Endothelial cell of umbilical vein (primary cell): Measurements from ENCODE around the gene UPF1. TPM values are rescaled to one million over a fixed set of nuclear protein-coding genes. Genes with fewer than 3 reads are reported as not detected.

Experiments used
- BruUV-seq: library from RNA; stranded (reverse); fragments of 400-500 nt; replicated peaks from 2 replicates; lab custom pipeline; 2021; lab: Mats Ljungman, UMichigan
- CTCF ChIA-PET: fragments of 300-600, 350-600 bp; sonication (Branson Sonifier 250); formaldehyde crosslinking; loops from one replicate; lab custom pipeline; 2021; ENCODE audit warnings: antibody characterized with exemption, inconsistent platforms; lab: Charles Lee
- POLR2A ChIA-PET: fragments of 300-600, 350-600 bp; sonication (Branson Sonifier 250); formaldehyde crosslinking; loops from one replicate; lab custom pipeline; 2021; ENCODE audit warnings: antibody characterized with exemption, inconsistent platforms; lab: Charles Lee
- DNase-seq: peaks from one replicate; pipeline ENCODE4 v3.0.0-alpha.2; 2011; ENCODE audit warnings: low read depth, low spot score
- FAIRE-seq: peaks from 2 replicates; lab custom pipeline; 2011; peaks lifted over from hg19 to GRCh38; lab: Jason Lieb, UNC
- H2AFZ ChIP-seq: 2 replicates; pipeline ENCODE4 v1.6.0; 2012; ENCODE audit warnings: low read depth, low read length, control low read depth, inconsistent platforms
- H3K27ac ChIP-seq: 2 replicates; pipeline ENCODE4 v1.5.1; 2011; ENCODE audit warnings: low read depth, mild to moderate bottlenecking, control low read depth, low read length, moderate library complexity; ENCODE audit not compliant: insufficient read depth
- H3K27me3 ChIP-seq, 2 experiments: 2 replicates each; pipeline versions ENCODE4 v1.6.0 to v1.6.1; 2011; ENCODE audit warnings: low read length in 2 of 2, mixed read lengths in 1 of 2; ENCODE audit not compliant: control insufficient read depth in 2 of 2, insufficient read depth in 2 of 2
- H3K36me3 ChIP-seq, 2 experiments: 2 replicates in 1 of 2; 3 replicates in 1 of 2; pipeline ENCODE4 v1.5.1; 2011; ENCODE audit warnings: low read length in 2 of 2, mild to moderate bottlenecking in 1 of 2, moderate library complexity in 1 of 2; ENCODE audit not compliant: control insufficient read depth in 2 of 2, insufficient read depth in 2 of 2; ENCODE audit errors: extremely low read depth in 1 of 2
- H3K4me1 ChIP-seq: 3 replicates; pipeline ENCODE4 v1.5.1; 2011; ENCODE audit warnings: mild to moderate bottlenecking, low read length; ENCODE audit not compliant: control insufficient read depth, insufficient read depth; ENCODE audit errors: extremely low read depth
- H3K4me2 ChIP-seq: 2 replicates; pipeline ENCODE4 v1.6.1; 2011; ENCODE audit warnings: low read length, control low read depth, mixed read lengths; ENCODE audit not compliant: insufficient read depth
- H3K4me3 ChIP-seq, 3 experiments: fragments of 200-600 bp in 1 of 3; sonication (generic), shearing (Covaris generic) in 1 of 3; replicated peaks in 1 of 3; 2 replicates each; pipeline ENCODE4 v1.5.1; 2011 to 2016; ENCODE audit warnings: control low read depth in 3 of 3, low read length in 3 of 3, mild to moderate bottlenecking in 2 of 3, inconsistent platforms in 1 of 3, low read depth in 1 of 3, moderate library complexity in 1 of 3; ENCODE audit not compliant: insufficient read depth in 1 of 3
- H3K79me2 ChIP-seq: 2 replicates; pipeline ENCODE4 v1.6.0; 2012; ENCODE audit warnings: low read length, inconsistent platforms; ENCODE audit not compliant: control insufficient read depth, insufficient read depth
- H3K9ac ChIP-seq: replicated peaks from 2 replicates; pipeline ENCODE3; 2011; ENCODE audit warnings: low read length, control low read depth; ENCODE audit not compliant: insufficient read depth; ENCODE audit errors: extremely low read depth
- H3K9me1 ChIP-seq: replicated peaks from 3 replicates; pipeline ENCODE4 v1.6.0; 2011; ENCODE audit warnings: mild to moderate bottlenecking, low read length; ENCODE audit not compliant: control insufficient read depth, insufficient read depth; ENCODE audit errors: extremely low read depth
- H3K9me3 ChIP-seq: replicated peaks from 2 replicates; pipeline ENCODE4 v1.5.1; 2012; ENCODE audit warnings: low read length, inconsistent platforms; ENCODE audit not compliant: control insufficient read depth, insufficient read depth
- H4K20me1 ChIP-seq: replicated peaks from 2 replicates; pipeline ENCODE3; 2011; ENCODE audit warnings: mild to moderate bottlenecking, low read length; ENCODE audit not compliant: control insufficient read depth, insufficient read depth; ENCODE audit errors: extremely low read depth
- EZH2 ChIP-seq: IDR thresholded peaks from 2 replicates; pipeline ENCODE4 v1.6.1; 2012; ENCODE audit warnings: borderline replicate concordance, low read depth, mild to moderate bottlenecking, moderate library complexity, low read length, inconsistent platforms; ENCODE audit not compliant: severe bottlenecking
- FOS ChIP-seq: IDR thresholded peaks from 2 replicates; pipeline ENCODE4 v1.6.1; 2011; ENCODE audit warnings: mild to moderate bottlenecking, low read length, moderate library complexity, borderline replicate concordance; ENCODE audit not compliant: insufficient read depth
- GATA2 ChIP-seq: IDR thresholded peaks from 2 replicates; pipeline ENCODE4 v1.7.0; 2011; ENCODE audit warnings: low read depth, mild to moderate bottlenecking, moderate library complexity, mixed read lengths, low read length; ENCODE audit not compliant: insufficient read length, insufficient read depth
- JUN ChIP-seq: IDR thresholded peaks from 2 replicates; pipeline ENCODE4 v1.6.1; 2011; ENCODE audit warnings: borderline replicate concordance, low read depth; ENCODE audit not compliant: insufficient read length, insufficient read depth
- MYC ChIP-seq: IDR thresholded peaks from one replicate; pipeline ENCODE4 v1.6.1; 2011; ENCODE audit warnings: mild to moderate bottlenecking, low read depth, low read length
- POLR2A ChIP-seq: IDR thresholded peaks from 2 replicates; pipeline ENCODE4 v1.6.1; 2012; ENCODE audit warnings: low read depth, mild to moderate bottlenecking, control low read depth, low read length
- POLR2AphosphoS5 ChIP-seq: IDR thresholded peaks from 2 replicates; pipeline ENCODE4 v1.6.1; 2012; ENCODE audit warnings: low read depth, mild to moderate bottlenecking, control low read depth, low read length, moderate library complexity; ENCODE audit not compliant: insufficient read depth
- dilution Hi-C: fragments of 300-500 bp; cut with MboI; formaldehyde crosslinking; loops from one replicate; pipeline ENCODE4 v1.15.0; 2019; ENCODE audit warnings: low sequenced_read_pairs; ENCODE audit not compliant: extremely low pct_ligation_motif_present
- intact Hi-C: fragments of 100-400 bp; cut with micrococcal nuclease; formaldehyde crosslinking; loops from one replicate; pipeline ENCODE4 v1.10.0; 2022
- polyA plus RNA-seq, 4 experiments: library from polyadenylated mRNA; depleted of rRNA in 3 of 4; stranded (reverse) in 3 of 4; unstranded in 1 of 4; fragments of >200 nt; gene quantifications; 2 replicates each; pipeline versions ENCODE4 v1.2.1 to v1.2.3, GENCODE V29; 2011 to 2012; ENCODE audit warnings: missing spikeins in 1 of 4
- total RNA-seq: library from RNA; stranded (reverse); gene quantifications from 2 replicates; pipeline ENCODE4 v1.2.3, GENCODE V29; 2021
- TF ChIP-seq, protein P1 (sequence below), 2 donors: IDR thresholded peaks; 1 replicate in 1 of 2; 2 replicates in 1 of 2; pipeline ENCODE4 v1.5.1; 2011; ENCODE audit warnings: low read length in 2 of 2, mild to moderate bottlenecking in 2 of 2, moderate library complexity in 2 of 2, control low read depth in 1 of 2, inconsistent platforms in 1 of 2, low read depth in 1 of 2; ENCODE audit not compliant: insufficient read depth in 1 of 2; ENCODE audit errors: extremely low read depth in 1 of 2
- TF ChIP-seq, protein P2 (sequence below): IDR thresholded peaks from 2 replicates; pipeline ENCODE4 v1.6.1; 2011; ENCODE audit not compliant: insufficient read depth, insufficient read length

The UPF1 gene
- total and polyA plus RNA-seq, 2 donors (not counting 3 experiments of a cell fraction or from before 2014, with no cell fraction given) = 65.9 to 68.2 TPM

DNA sequence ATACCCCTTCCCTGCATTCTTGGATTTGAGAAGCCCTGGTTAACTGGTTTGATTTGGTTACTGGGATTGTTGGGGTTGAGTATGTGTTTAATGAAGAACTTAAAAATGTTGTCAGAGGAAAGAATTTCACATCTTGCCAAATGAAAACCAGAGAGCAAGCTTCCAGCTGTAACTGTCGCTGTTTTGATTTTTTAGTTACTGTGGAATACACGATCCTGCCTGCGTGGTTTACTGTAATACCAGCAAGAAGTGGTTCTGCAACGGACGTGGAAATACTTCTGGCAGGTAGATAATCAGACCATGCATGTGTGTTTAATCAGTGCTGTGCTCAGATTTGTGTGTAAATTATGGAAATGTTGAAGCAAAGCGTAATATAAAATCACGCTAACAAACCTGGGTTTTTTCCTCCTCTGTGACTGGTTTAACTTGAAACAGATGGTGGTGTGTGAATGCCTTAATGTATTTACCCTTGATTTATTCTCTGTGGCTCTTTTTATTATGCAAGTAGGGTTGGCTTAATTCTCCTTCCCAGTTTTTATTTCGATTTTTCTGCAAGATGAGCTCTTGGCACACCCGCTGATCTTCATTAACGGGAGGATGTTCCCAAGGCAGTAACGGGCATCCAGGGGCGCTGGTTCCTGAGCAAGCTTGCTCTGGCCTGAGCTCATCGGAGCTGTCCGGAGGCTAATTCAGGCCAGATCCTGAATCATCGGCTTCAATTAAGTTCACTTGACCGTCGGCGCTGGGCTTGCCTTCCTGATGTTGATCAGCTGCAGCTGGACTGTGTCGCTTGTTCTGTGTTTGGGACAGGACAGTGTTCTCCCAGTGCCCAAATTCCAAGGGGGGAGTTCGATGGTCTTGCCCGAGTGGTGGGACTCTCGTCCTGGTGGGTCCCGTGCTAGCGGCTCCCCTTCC is 16.0 kb downstream of the UPF1 start:
- H3K79me2 ChIP-seq = peaks cover 66% of the 10 kb centered on the region
- DNase-seq (no peak), FAIRE-seq (peak; percentile 55)
- peak overlapping the region; percentile 48 for H3K27ac ChIP-seq
- H2AFZ ChIP-seq = no peak overlapping the region
- ChIA-PET CTCF (interaction anchor here (0.6 to 6.2 kb wide), 57 partner anchors 9 to 408 kb away, joined by 3 to 79 read pairs (median 5); partner anchors contain the start of genes CERS1, REX1BD, UBA52 and UPF1), POLR2A (interaction anchor here (1.0 kb wide), 1 partner anchor 328 kb away, joined by 7 read pairs; no protein-coding TSS in a partner anchor)
- no TSS peak for BruUV-seq
- H3K27me3 ChIP-seq = no peaks in the 10 kb centered on the region
- no peaks in the 10 kb centered on the region for H3K9me1 ChIP-seq
- peaks cover 48% of the 10 kb centered on the region for H3K4me1 ChIP-seq
- no peak overlapping the region for H3K9ac ChIP-seq
- H4K20me1 ChIP-seq = no peaks in the 10 kb centered on the region
- TF ChIP-seq, protein P1, sequence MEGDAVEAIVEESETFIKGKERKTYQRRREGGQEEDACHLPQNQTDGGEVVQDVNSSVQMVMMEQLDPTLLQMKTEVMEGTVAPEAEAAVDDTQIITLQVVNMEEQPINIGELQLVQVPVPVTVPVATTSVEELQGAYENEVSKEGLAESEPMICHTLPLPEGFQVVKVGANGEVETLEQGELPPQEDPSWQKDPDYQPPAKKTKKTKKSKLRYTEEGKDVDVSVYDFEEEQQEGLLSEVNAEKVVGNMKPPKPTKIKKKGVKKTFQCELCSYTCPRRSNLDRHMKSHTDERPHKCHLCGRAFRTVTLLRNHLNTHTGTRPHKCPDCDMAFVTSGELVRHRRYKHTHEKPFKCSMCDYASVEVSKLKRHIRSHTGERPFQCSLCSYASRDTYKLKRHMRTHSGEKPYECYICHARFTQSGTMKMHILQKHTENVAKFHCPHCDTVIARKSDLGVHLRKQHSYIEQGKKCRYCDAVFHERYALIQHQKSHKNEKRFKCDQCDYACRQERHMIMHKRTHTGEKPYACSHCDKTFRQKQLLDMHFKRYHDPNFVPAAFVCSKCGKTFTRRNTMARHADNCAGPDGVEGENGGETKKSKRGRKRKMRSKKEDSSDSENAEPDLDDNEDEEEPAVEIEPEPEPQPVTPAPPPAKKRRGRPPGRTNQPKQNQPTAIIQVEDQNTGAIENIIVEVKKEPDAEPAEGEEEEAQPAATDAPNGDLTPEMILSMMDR (IDR thresholded peaks at IDR 0.05; ENCODE audit: extremely low read depth in 1 of 2, insufficient read depth in 1 of 2, low read depth in 1 of 2, low read length in 2 of 2) = no peak
- TF ChIP-seq GATA2 = no peak
- no peak for TF ChIP-seq FOS
- TF ChIP-seq MYC = no peak
- no peak for TF ChIP-seq POLR2A
- TF ChIP-seq JUN = no peak
- no peak for TF ChIP-seq POLR2AphosphoS5
- TF ChIP-seq, protein P2, sequence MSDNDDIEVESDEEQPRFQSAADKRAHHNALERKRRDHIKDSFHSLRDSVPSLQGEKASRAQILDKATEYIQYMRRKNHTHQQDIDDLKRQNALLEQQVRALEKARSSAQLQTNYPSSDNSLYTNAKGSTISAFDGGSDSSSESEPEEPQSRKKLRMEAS = no peak
- TF ChIP-seq EZH2 = no peak
- dilution Hi-C loops = no loop called here
- no peak overlapping the region for H3K4me3 ChIP-seq
- intact Hi-C loops = loop anchor here (2.0 to 5.0 kb wide), 4 partner anchors 61 to 397 kb away; no protein-coding TSS in a partner anchor
- H3K9me3 ChIP-seq = no peaks in the 10 kb centered on the region
- peak overlapping the region; percentile 37 for H3K4me2 ChIP-seq
- peaks cover 1 to 11% of the 10 kb centered on the region in 2 experiments for H3K36me3 ChIP-seq
